Measurements from ENCODE around the gene PRDM8.
"Not testable (repeated sequence)": the region's sequence is repeated elsewhere in the genome, so short reads cannot be mapped to it uniquely, and the experiment has no call there.

PRDM8 gene

GRCh38 chr4:80226094-80226493 lies 28.8 kb downstream of the PRDM8 start:
- DNase-seq (ENCODE audit: low read depth in 2 of 2): no peak

- no peak for DNase-seq (ENCODE audit: low read depth in 2 of 2)
These were observed 31.2 kb downstream of the PRDM8 start for GRCh38 chr4:80228460-80228859.

- no peak for DNase-seq (ENCODE audit: low read depth in 2 of 2)
These were observed 31.8 kb downstream of the PRDM8 start for GRCh38 chr4:80229128-80229527.

GRCh38 chr4:80229590-80229989 lies 32.3 kb downstream of the PRDM8 start:
- DNase-seq (ENCODE audit: low read depth in 2 of 2): no peak

- DNase-seq (ENCODE audit: low read depth in 2 of 2): no peak
These were observed 33.9 kb downstream of the PRDM8 start for GRCh38 chr4:80231180-80231579.

GRCh38 chr4:80232707-80233370 lies 35.5 kb downstream of the PRDM8 start:
- DNase-seq (ENCODE audit: low read depth in 2 of 2): no peak

GRCh38 chr4:80233390-80233789 lies 36.1 kb downstream of the PRDM8 start:
- DNase-seq (ENCODE audit: low read depth in 2 of 2): no peak

DNA sequence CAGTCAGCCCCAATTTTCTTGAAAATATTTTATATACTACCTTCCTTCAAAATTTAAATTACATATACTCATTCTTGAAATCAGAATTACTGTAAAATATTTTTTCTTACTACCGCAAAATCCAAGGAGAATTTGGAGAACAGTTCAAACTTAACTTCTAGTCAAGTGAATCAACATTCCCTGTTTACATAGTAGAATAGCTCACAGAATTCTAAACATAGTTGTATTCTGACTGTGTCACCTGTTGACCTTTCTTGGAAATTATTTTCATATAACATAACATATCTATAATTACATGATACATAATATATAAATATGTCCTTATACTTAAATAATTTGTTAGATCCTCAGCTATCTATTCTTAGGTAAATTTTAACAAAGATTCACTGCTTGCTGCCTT lies 38.1 kb downstream of the PRDM8 start:
- DNase-seq (ENCODE audit: low read depth in 2 of 2): no peak

DNA sequence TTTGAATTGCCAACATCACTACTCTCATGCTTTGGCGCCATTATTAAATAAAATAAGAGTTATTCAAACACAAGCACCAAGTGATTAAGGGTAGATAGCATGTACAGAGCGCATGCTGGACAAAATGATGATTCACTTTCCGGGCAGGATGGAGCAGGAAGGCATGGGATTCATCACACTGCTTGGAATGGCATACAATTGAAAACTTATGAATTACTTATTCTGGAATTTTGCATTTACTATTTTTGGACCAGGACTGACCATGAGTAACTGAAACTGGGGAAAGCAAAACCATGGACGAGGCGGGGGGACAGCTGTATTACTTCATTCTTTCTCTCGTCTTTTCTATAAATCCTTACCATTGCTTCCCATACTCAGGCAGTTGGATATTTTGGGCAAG lies 40.7 kb downstream of the PRDM8 start:
- no peak for DNase-seq (ENCODE audit: low read depth in 2 of 2)

- DNase-seq (ENCODE audit: low read depth in 2 of 2): no peak
These were observed 42.3 kb downstream of the PRDM8 start for GRCh38 chr4:80239480-80240150.

- no peak for DNase-seq (ENCODE audit: low read depth in 2 of 2)
These were observed 43.7 kb downstream of the PRDM8 start for GRCh38 chr4:80240976-80241375.

GRCh38 chr4:80243274-80244018 lies 46.1 kb downstream of the PRDM8 start:
- DNase-seq (ENCODE audit: low read depth in 2 of 2): no peak

DNA sequence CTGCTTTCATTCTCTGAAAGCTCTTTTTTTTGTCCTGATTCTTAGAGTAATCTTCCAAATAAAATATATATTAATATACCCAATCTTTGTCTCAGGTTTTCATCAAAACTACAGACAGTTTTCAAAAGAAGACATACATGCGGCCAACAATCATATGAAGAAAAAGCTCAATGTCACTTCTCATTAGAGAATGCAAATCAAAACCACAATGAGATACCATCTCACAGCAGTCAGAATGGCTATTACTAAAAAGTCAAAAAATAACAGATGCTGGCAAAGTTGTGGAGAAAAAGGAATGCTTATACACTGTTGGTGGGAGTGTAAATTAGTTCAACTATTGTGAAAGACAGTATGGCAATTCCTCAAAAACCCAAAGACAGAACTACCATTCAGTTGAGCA lies 50.2 kb downstream of the PRDM8 start:
- not testable (repeated sequence) for DNase-seq (ENCODE audit: low read depth in 2 of 2)

GRCh38 chr4:80249144-80249543 lies 51.8 kb downstream of the PRDM8 start:
- no peak for DNase-seq (ENCODE audit: low read depth in 2 of 2)

GRCh38 chr4:80252427-80252826 lies 55.1 kb downstream of the PRDM8 start:
- DNase-seq (ENCODE audit: low read depth in 2 of 2): no peak

DNA sequence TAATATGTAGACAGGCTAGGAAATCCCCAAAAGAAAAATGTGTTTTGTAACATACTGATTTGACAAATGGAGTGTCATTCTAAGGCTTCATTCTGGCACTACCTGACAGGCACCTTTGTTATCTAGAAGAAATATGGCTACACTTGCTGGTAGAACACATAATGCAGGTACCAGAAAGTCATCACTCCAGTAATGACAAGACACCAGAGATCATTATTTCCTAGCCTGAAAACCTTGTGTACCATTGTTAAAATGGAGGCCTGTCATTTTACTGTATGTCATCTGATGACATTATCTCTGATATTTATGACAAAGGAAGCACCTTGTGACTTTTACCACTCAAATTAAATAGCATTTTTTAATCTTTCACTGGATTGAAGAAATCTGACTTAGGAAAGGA lies 55.6 kb downstream of the PRDM8 start:
- DNase-seq (ENCODE audit: low read depth in 2 of 2): no peak

GRCh38 chr4:80253510-80253909 lies 56.2 kb downstream of the PRDM8 start:
- DNase-seq (ENCODE audit: low read depth in 2 of 2): no peak

Data from activated CD4-positive, alpha-beta T cell treated with anti-CD3 and anti-CD28 coated beads for 24 hours (primary cell).